ENCODE measurements around the gene NCAM2.
A peak's percentile ranks its signal among the peaks of the same experiment; 100 is the strongest.

NCAM2 gene

DNA sequence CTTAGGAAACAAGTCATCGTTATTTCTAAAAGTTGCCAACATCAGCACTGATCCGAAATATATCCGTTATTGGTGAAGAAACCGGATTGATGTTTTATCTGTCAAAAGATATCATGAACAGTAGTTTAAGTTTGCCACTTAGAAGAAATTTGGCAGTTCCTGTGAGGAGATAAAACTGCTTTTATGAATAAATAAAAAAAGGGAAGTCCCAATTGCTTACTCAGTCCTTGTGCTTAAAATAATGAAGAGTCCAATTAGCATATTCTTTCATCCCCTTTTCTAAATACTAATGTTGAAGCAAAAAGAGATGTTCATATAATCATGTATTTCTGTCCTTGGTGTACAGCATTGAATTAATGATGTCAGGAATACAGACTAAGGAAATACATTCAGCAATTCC, 164.6 kb downstream of the NCAM2 start:
- TF ChIP-seq Cebpa-rat (IDR thresholded peaks at IDR 0.05) = no peak
- Histone ChIP-seq H4K20me1 (no peaks in the 10 kb centered on the region), H3K27ac (no peak overlapping the region), H3K36me3 (no peaks in the 10 kb centered on the region), H3K4me1 (no peaks in the 10 kb centered on the region), H3K27me3 (no peaks in the 10 kb centered on the region), H3K4me2 (no peak overlapping the region), H3K9me3 (no peaks in the 10 kb centered on the region; the same call in 1 of the 2 replicates), H3K4me3 (no peak overlapping the region), H3K9ac (no peak overlapping the region)

GRCh38 chr21:21163904-21164303, 165.7 kb downstream of the NCAM2 start:
- no peak for TF ChIP-seq Cebpa-rat (IDR thresholded peaks at IDR 0.05)
- no peaks in the 10 kb centered on the region; the same call in 1 of the 2 replicates for H3K9me3 ChIP-seq
- no peaks in the 10 kb centered on the region for H3K27me3 ChIP-seq
- no peak overlapping the region for H3K9ac ChIP-seq
- H3K4me2 ChIP-seq = no peak overlapping the region
- no peaks in the 10 kb centered on the region for H3K36me3 ChIP-seq
- H3K27ac ChIP-seq = no peak overlapping the region
- no peaks in the 10 kb centered on the region for H4K20me1 ChIP-seq
- no peaks in the 10 kb centered on the region for H3K4me1 ChIP-seq
- no peak overlapping the region for H3K4me3 ChIP-seq

GRCh38 chr21:21165063-21165645, 166.9 kb downstream of the NCAM2 start:
- TF ChIP-seq Cebpa-rat (IDR thresholded peaks at IDR 0.05) = no peak
- H3K9ac ChIP-seq = no peak overlapping the region
- no peaks in the 10 kb centered on the region for H3K27me3 ChIP-seq
- H3K4me1 ChIP-seq = no peaks in the 10 kb centered on the region
- H3K4me3 ChIP-seq = no peak overlapping the region
- H4K20me1 ChIP-seq = no peaks in the 10 kb centered on the region
- H3K27ac ChIP-seq = no peak overlapping the region
- no peaks in the 10 kb centered on the region; the same call in 1 of the 2 replicates for H3K9me3 ChIP-seq
- H3K36me3 ChIP-seq = no peaks in the 10 kb centered on the region
- no peak overlapping the region for H3K4me2 ChIP-seq

GRCh38 chr21:21174676-21175075, 176.5 kb downstream of the NCAM2 start:
- TF ChIP-seq Cebpa-rat (IDR thresholded peaks at IDR 0.05) = no peak
- no peak overlapping the region for H3K9ac ChIP-seq
- H3K4me1 ChIP-seq = peaks cover 7% of the 10 kb centered on the region; the same call in 1 of the 2 replicates

GRCh38 chr21:21175798-21176334, 177.7 kb downstream of the NCAM2 start:
- H3K36me3 ChIP-seq = no peaks in the 10 kb centered on the region
- no peaks in the 10 kb centered on the region for H3K27me3 ChIP-seq
- H3K9me3 ChIP-seq = no peaks in the 10 kb centered on the region
- no peak overlapping the region for H3K9ac ChIP-seq
- H3K4me3 ChIP-seq = no peak overlapping the region
- TF ChIP-seq Cebpa-rat (IDR thresholded peaks at IDR 0.05) = no peak
- peak overlapping the region; percentile 13; the same call in 1 of the 2 replicates for H3K27ac ChIP-seq
- peaks cover 7% of the 10 kb centered on the region; the same call in 1 of the 2 replicates for H3K4me1 ChIP-seq
- H4K20me1 ChIP-seq = no peaks in the 10 kb centered on the region
- H3K4me2 ChIP-seq = peak overlapping the region; percentile 43

More at GRCh38 chr21:21174676-21175075, 176.5 kb downstream of the NCAM2 start:
- H3K27ac ChIP-seq = no peak overlapping the region
- no peaks in the 10 kb centered on the region for H4K20me1 ChIP-seq
- no peaks in the 10 kb centered on the region for H3K9me3 ChIP-seq
- no peaks in the 10 kb centered on the region for H3K36me3 ChIP-seq
- H3K4me3 ChIP-seq = no peak overlapping the region
- no peaks in the 10 kb centered on the region for H3K27me3 ChIP-seq
- no peak overlapping the region for H3K4me2 ChIP-seq

GRCh38 chr21:21177353-21177986, 179.3 kb downstream of the NCAM2 start:
- H3K9ac ChIP-seq = no peak overlapping the region
- no peak overlapping the region for H3K4me3 ChIP-seq
- no peak for TF ChIP-seq Cebpa-rat (IDR thresholded peaks at IDR 0.05)
- no peaks in the 10 kb centered on the region for H4K20me1 ChIP-seq
- no peaks in the 10 kb centered on the region for H3K36me3 ChIP-seq
- no peak overlapping the region for H3K27ac ChIP-seq
- no peaks in the 10 kb centered on the region for H3K27me3 ChIP-seq
- no peak overlapping the region for H3K4me2 ChIP-seq
- peaks cover 7% of the 10 kb centered on the region; the same call in 1 of the 2 replicates for H3K4me1 ChIP-seq
- H3K9me3 ChIP-seq = no peaks in the 10 kb centered on the region

- H3K4me3 ChIP-seq = no peak overlapping the region
- no peak overlapping the region for H3K9ac ChIP-seq
Observed at GRCh38 chr21:21179619-21180298, 181.6 kb downstream of the NCAM2 start.

GRCh38 chr21:21182401-21183010, 184.3 kb downstream of the NCAM2 start:
- no peaks in the 10 kb centered on the region for H4K20me1 ChIP-seq
- no peak overlapping the region for H3K4me2 ChIP-seq
- H3K4me1 ChIP-seq = no peaks in the 10 kb centered on the region
- H3K9me3 ChIP-seq = no peaks in the 10 kb centered on the region
- no peaks in the 10 kb centered on the region for H3K27me3 ChIP-seq
- H3K36me3 ChIP-seq = no peaks in the 10 kb centered on the region
- H3K27ac ChIP-seq = no peak overlapping the region
- H3K9ac ChIP-seq = no peak overlapping the region
- TF ChIP-seq Cebpa-rat (IDR thresholded peaks at IDR 0.05) = no peak
- H3K4me3 ChIP-seq = no peak overlapping the region

More at GRCh38 chr21:21179619-21180298, 181.6 kb downstream of the NCAM2 start:
- Histone ChIP-seq H3K27me3 (no peaks in the 10 kb centered on the region), H4K20me1 (no peaks in the 10 kb centered on the region), H3K9me3 (no peaks in the 10 kb centered on the region), H3K36me3 (no peaks in the 10 kb centered on the region), H3K27ac (no peak overlapping the region), H3K4me2 (no peak overlapping the region), H3K4me1 (peaks cover 7% of the 10 kb centered on the region; the same call in 1 of the 2 replicates)
- no peak for TF ChIP-seq Cebpa-rat (IDR thresholded peaks at IDR 0.05)

- no peak overlapping the region for H3K9ac ChIP-seq
- no peak for TF ChIP-seq Cebpa-rat (IDR thresholded peaks at IDR 0.05)
- H3K27ac ChIP-seq = no peak overlapping the region
- no peak overlapping the region for H3K4me2 ChIP-seq
- no peaks in the 10 kb centered on the region for H3K9me3 ChIP-seq
- no peaks in the 10 kb centered on the region for H3K4me1 ChIP-seq
- H3K36me3 ChIP-seq = no peaks in the 10 kb centered on the region
- H4K20me1 ChIP-seq = no peaks in the 10 kb centered on the region
- no peaks in the 10 kb centered on the region for H3K27me3 ChIP-seq
- no peak overlapping the region for H3K4me3 ChIP-seq
Observed at GRCh38 chr21:21183092-21183491, 184.9 kb downstream of the NCAM2 start.
